Body of pancreas (tissue), 4 donors: Measurements from ENCODE around the gene OR2T33.
"Not testable (repeated sequence)": the region's sequence is repeated elsewhere in the genome, so short reads cannot be mapped to it uniquely, and the experiment has no call there.

Experiments used
- POLR2A ChIP-seq, 3 donors: fragments of 450-650 bp; IDR thresholded peaks; one replicate each; pipeline ENCODE4 v1.6.1; 2016; ENCODE audit warnings: antibody characterized with exemption in 3 of 3, mild to moderate bottlenecking in 2 of 3
- TF ChIP-seq, protein P1 (sequence below), 7 experiments: fragments of 450-650 bp in 4 of 7; fragments of 200-600 bp in 3 of 7; sonication (generic) in 3 of 7; IDR thresholded peaks; one replicate each; pipeline ENCODE4 v1.5.1; 2016 to 2019; ENCODE audit warnings: antibody characterized with exemption in 7 of 7

DNA sequence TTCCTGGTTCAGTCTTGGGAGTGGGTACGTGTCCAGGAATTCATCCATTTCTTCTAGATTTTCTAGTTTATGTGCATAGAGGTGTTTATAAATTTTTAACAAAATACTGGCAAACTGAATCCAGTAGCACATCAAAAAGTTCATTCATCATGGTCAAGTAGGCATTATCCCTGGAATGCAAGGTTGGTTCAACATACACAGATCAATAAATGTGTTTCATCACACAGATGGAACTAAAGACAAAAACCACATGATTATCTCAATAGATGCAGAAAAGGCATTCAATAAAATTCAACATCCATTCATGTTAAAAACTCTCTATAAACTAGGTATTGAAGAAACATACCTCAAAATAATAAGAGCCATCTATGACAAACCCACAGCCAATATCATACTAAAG, 18.5 kb downstream of the OR2T33 start:
- TF ChIP-seq, protein P1, sequence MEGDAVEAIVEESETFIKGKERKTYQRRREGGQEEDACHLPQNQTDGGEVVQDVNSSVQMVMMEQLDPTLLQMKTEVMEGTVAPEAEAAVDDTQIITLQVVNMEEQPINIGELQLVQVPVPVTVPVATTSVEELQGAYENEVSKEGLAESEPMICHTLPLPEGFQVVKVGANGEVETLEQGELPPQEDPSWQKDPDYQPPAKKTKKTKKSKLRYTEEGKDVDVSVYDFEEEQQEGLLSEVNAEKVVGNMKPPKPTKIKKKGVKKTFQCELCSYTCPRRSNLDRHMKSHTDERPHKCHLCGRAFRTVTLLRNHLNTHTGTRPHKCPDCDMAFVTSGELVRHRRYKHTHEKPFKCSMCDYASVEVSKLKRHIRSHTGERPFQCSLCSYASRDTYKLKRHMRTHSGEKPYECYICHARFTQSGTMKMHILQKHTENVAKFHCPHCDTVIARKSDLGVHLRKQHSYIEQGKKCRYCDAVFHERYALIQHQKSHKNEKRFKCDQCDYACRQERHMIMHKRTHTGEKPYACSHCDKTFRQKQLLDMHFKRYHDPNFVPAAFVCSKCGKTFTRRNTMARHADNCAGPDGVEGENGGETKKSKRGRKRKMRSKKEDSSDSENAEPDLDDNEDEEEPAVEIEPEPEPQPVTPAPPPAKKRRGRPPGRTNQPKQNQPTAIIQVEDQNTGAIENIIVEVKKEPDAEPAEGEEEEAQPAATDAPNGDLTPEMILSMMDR (IDR thresholded peaks at IDR 0.05): not testable (repeated sequence)
- not testable (repeated sequence) for TF ChIP-seq POLR2A (IDR thresholded peaks at IDR 0.05)
